ENCODE data around the gene UAP1.
"Not testable (repeated sequence)": the region's sequence is repeated elsewhere in the genome, so short reads cannot be mapped to it uniquely, and the experiment has no call there.

- TF ChIP-seq POLR2AphosphoS5 (IDR thresholded peaks at IDR 0.05); CTCF (IDR thresholded peaks at IDR 0.05); EP300 (IDR thresholded peaks at IDR 0.05); POLR2A (IDR thresholded peaks at IDR 0.05; ENCODE audit: low read depth): not testable (repeated sequence)
Measured at GRCh38 chr1:162582901-162583300, 21.4 kb downstream of the UAP1 start.

Data from esophagus muscularis mucosa (tissue), 4 donors.